HS-5 (cell line): ENCODE measurements around the gene RCN1.
A peak's percentile ranks its signal among the peaks of the same experiment; 100 is the strongest.
"Not testable (repeated sequence)": the region's sequence is repeated elsewhere in the genome, so short reads cannot be mapped to it uniquely, and the experiment has no call there.

Experiments used
- DNase-seq: peaks from one replicate; pipeline ENCODE4 v3.0.0-alpha.2; 2012; ENCODE audit warnings: low read depth

The RCN1 gene

GRCh38 chr11:32079553-32079952 is 11.3 kb upstream of the RCN1 start:
- no peak for DNase-seq

GRCh38 chr11:32080361-32080980 is 10.4 kb upstream of the RCN1 start:
- no peak for DNase-seq

- DNase-seq = no peak
Measured at GRCh38 chr11:32081129-32081641, 9.7 kb upstream of the RCN1 start.

GRCh38 chr11:32081901-32082300 is 9.0 kb upstream of the RCN1 start:
- DNase-seq = no peak

- DNase-seq = no peak
Measured at GRCh38 chr11:32082346-32082986, 8.4 kb upstream of the RCN1 start.

- no peak for DNase-seq
Measured at GRCh38 chr11:32087597-32087996, 3.3 kb upstream of the RCN1 start.

- DNase-seq = peak; percentile 94
Measured at GRCh38 chr11:32088117-32088941, 2.5 kb upstream of the RCN1 start.

- no peak for DNase-seq
Measured at GRCh38 chr11:32092581-32093170, 1.8 kb downstream of the RCN1 start.

GRCh38 chr11:32094923-32095322 is 4.0 kb downstream of the RCN1 start:
- no peak for DNase-seq

GRCh38 chr11:32098142-32098903 is 7.4 kb downstream of the RCN1 start:
- DNase-seq = no peak

GRCh38 chr11:32099516-32099915 is 8.6 kb downstream of the RCN1 start:
- no peak for DNase-seq

- no peak for DNase-seq
Measured at GRCh38 chr11:32100495-32100894, 9.6 kb downstream of the RCN1 start.

- no peak for DNase-seq
Measured at GRCh38 chr11:32101791-32102190, 10.9 kb downstream of the RCN1 start.

GRCh38 chr11:32103121-32103719 is 12.3 kb downstream of the RCN1 start:
- not testable (repeated sequence) for DNase-seq

GRCh38 chr11:32103941-32104340 is 13.1 kb downstream of the RCN1 start:
- DNase-seq = no peak

- no peak for DNase-seq
Measured at GRCh38 chr11:32105871-32106560, 15.1 kb downstream of the RCN1 start.

GRCh38 chr11:32107647-32108046 is 16.8 kb downstream of the RCN1 start:
- DNase-seq = no peak

GRCh38 chr11:32108576-32108975 is 17.7 kb downstream of the RCN1 start:
- DNase-seq = no peak

- no peak for DNase-seq
Measured at GRCh38 chr11:32109138-32109537, 18.3 kb downstream of the RCN1 start.

GRCh38 chr11:32109592-32109991 is 18.7 kb downstream of the RCN1 start:
- DNase-seq = no peak

GRCh38 chr11:32110795-32111194 is 19.9 kb downstream of the RCN1 start:
- DNase-seq = no peak
